SK-N-SH treated with all-trans-retinoic acid at 6 μM for 48 hours (cell line): Measurements from ENCODE around the gene LIMCH1.

Experiments used
- ATAC-seq: fragments of 200-7000 bp; cut with Tn5 transposase; 3 replicates; pipeline ENCODE4 v1.9.1; 2020; ENCODE audit warnings: mild to moderate bottlenecking, moderate library complexity
- ARNTL ChIP-seq: fragments of 450-650 bp; formaldehyde crosslinking; IDR thresholded peaks from 2 replicates; pipeline ENCODE4 v1.5.0; 2020; ENCODE audit warnings: low read depth, mild to moderate bottlenecking, moderate library complexity, borderline replicate concordance
- BACH2 ChIP-seq: fragments of 250-450 bp; sonication (Bioruptor Pico); IDR thresholded peaks from 2 replicates; pipeline ENCODE4 v1.9.0; 2021; ENCODE audit warnings: mild to moderate bottlenecking, borderline replicate concordance
- CSDC2 ChIP-seq: fragments of 250-450 bp; sonication (Bioruptor Pico); IDR thresholded peaks from 2 replicates; pipeline ENCODE4 v1.5.0; 2020; ENCODE audit warnings: mild to moderate bottlenecking, moderate library complexity
- ESRRG ChIP-seq: fragments of 250-450 bp; sonication (Bioruptor Pico); IDR thresholded peaks from 2 replicates; pipeline ENCODE4 v1.6.1; 2021; ENCODE audit warnings: mild to moderate bottlenecking
- GLIS3 ChIP-seq: fragments of 250-450 bp; sonication (Bioruptor Pico); IDR thresholded peaks from 2 replicates; pipeline ENCODE4 v1.5.0; 2020; ENCODE audit warnings: mild to moderate bottlenecking, moderate library complexity
- ISL1 ChIP-seq: fragments of 250-450 bp; sonication (Bioruptor Pico); IDR thresholded peaks from 2 replicates; pipeline ENCODE4 v2.1.2; 2022; ENCODE audit warnings: mild to moderate bottlenecking, moderate library complexity
- PATZ1 ChIP-seq: fragments of 250-450 bp; sonication (Bioruptor Pico); IDR thresholded peaks from 2 replicates; pipeline ENCODE4 v1.8.0; 2020; ENCODE audit warnings: mild to moderate bottlenecking, moderate library complexity, borderline replicate concordance
- PPARA ChIP-seq: fragments of 250-450 bp; sonication (Bioruptor Pico); IDR thresholded peaks from 2 replicates; pipeline ENCODE4 v1.5.0; 2020; ENCODE audit warnings: mild to moderate bottlenecking, borderline replicate concordance
- RARB ChIP-seq: fragments of 250-450 bp; sonication (Bioruptor Pico); IDR thresholded peaks from 2 replicates; pipeline ENCODE4 v1.8.0; 2021; ENCODE audit warnings: mild to moderate bottlenecking, moderate library complexity
- SNAI2 ChIP-seq: fragments of 250-450 bp; sonication (Bioruptor Pico); IDR thresholded peaks from 2 replicates; pipeline ENCODE4 v1.5.0; 2020; ENCODE audit warnings: mild to moderate bottlenecking, moderate library complexity
- TOX ChIP-seq: fragments of 250-450 bp; sonication (Bioruptor Pico); IDR thresholded peaks from 2 replicates; pipeline ENCODE4 v1.8.0; 2021; ENCODE audit warnings: mild to moderate bottlenecking, moderate library complexity, borderline replicate concordance
- ZC3H10 ChIP-seq: fragments of 250-450 bp; sonication (Bioruptor Pico); IDR thresholded peaks from 2 replicates; pipeline ENCODE4 v1.5.1; 2021; ENCODE audit warnings: mild to moderate bottlenecking, moderate library complexity
- ZFP3 ChIP-seq: fragments of 250-450 bp; sonication (Bioruptor Pico); IDR thresholded peaks from 2 replicates; pipeline ENCODE4 v1.5.0; 2020; ENCODE audit warnings: mild to moderate bottlenecking, moderate library complexity
- ZFP30 ChIP-seq: fragments of 450-650 bp; formaldehyde crosslinking; IDR thresholded peaks from 2 replicates; pipeline ENCODE4 v1.5.0; 2022; ENCODE audit warnings: mild to moderate bottlenecking, moderate library complexity
- ZNF565 ChIP-seq: fragments of 450-650 bp; formaldehyde crosslinking; conservative IDR thresholded peaks from 2 replicates; pipeline ENCODE4 v1.5.0; 2020; ENCODE audit warnings: low read depth, mild to moderate bottlenecking, moderate library complexity
- ZNF70 ChIP-seq: fragments of 450-650 bp; formaldehyde crosslinking; IDR thresholded peaks from 2 replicates; pipeline ENCODE4 v1.5.0; 2020; ENCODE audit warnings: mild to moderate bottlenecking, moderate library complexity
- ZNF8 ChIP-seq: fragments of 450-650 bp; formaldehyde crosslinking; IDR thresholded peaks from 2 replicates; pipeline ENCODE4 v1.5.0; 2020; ENCODE audit warnings: mild to moderate bottlenecking, moderate library complexity
- TF ChIP-seq, protein P1 (sequence below): fragments of 250-450 bp; sonication (Bioruptor Pico); IDR thresholded peaks from 2 replicates; pipeline ENCODE4 v1.5.1; 2021; ENCODE audit warnings: mild to moderate bottlenecking, moderate library complexity
- TF ChIP-seq, protein P2 (sequence below): fragments of 250-450 bp; sonication (Bioruptor Pico); IDR thresholded peaks from 2 replicates; pipeline ENCODE4 v1.8.0; 2021; ENCODE audit warnings: low read depth, mild to moderate bottlenecking, moderate library complexity, borderline replicate concordance
- TF ChIP-seq, protein P3 (sequence below): fragments of 250-450 bp; sonication (Bioruptor Pico); IDR thresholded peaks from 2 replicates; pipeline ENCODE4 v1.5.0; 2020; ENCODE audit warnings: mild to moderate bottlenecking, moderate library complexity
- TF ChIP-seq, protein P4 (sequence below): fragments of 250-450 bp; sonication (Bioruptor Pico); IDR thresholded peaks from 2 replicates; pipeline ENCODE4 v1.5.1; 2020; ENCODE audit warnings: low read depth, mild to moderate bottlenecking, moderate library complexity

Gene LIMCH1

GRCh38 chr4:41656572-41657520 lies 118.9 kb downstream of the LIMCH1 start:
- TF ChIP-seq ESRRG (CRISPR knock-in tag) (no peak), CSDC2 (CRISPR knock-in tag) (no peak), GLIS3 (no peak), ARNTL (CRISPR knock-in tag) (no peak), TOX (CRISPR knock-in tag) (no peak), ZNF565 (CRISPR knock-in tag) (no peak), ZNF8 (no peak), ZC3H10 (CRISPR knock-in tag) (no peak), ZFP30 (CRISPR knock-in tag) (no peak), SNAI2 (CRISPR knock-in tag) (no peak), ISL1 (CRISPR knock-in tag) (no peak)
- TF ChIP-seq, protein P1, sequence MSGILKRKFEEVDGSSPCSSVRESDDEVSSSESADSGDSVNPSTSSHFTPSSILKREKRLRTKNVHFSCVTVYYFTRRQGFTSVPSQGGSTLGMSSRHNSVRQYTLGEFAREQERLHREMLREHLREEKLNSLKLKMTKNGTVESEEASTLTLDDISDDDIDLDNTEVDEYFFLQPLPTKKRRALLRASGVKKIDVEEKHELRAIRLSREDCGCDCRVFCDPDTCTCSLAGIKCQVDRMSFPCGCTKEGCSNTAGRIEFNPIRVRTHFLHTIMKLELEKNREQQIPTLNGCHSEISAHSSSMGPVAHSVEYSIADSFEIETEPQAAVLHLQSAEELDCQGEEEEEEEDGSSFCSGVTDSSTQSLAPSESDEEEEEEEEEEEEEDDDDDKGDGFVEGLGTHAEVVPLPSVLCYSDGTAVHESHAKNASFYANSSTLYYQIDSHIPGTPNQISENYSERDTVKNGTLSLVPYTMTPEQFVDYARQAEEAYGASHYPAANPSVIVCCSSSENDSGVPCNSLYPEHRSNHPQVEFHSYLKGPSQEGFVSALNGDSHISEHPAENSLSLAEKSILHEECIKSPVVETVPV (CRISPR knock-in tag) = no peak
- TF ChIP-seq, protein P2, sequence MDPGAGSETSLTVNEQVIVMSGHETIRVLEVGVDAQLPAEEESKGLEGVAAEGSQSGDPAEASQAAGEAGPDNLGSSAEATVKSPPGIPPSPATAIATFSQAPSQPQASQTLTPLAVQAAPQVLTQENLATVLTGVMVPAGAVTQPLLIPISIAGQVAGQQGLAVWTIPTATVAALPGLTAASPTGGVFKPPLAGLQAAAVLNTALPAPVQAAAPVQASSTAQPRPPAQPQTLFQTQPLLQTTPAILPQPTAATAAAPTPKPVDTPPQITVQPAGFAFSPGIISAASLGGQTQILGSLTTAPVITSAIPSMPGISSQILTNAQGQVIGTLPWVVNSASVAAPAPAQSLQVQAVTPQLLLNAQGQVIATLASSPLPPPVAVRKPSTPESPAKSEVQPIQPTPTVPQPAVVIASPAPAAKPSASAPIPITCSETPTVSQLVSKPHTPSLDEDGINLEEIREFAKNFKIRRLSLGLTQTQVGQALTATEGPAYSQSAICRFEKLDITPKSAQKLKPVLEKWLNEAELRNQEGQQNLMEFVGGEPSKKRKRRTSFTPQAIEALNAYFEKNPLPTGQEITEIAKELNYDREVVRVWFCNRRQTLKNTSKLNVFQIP (CRISPR knock-in tag) = no peak
- TF ChIP-seq, protein P3, sequence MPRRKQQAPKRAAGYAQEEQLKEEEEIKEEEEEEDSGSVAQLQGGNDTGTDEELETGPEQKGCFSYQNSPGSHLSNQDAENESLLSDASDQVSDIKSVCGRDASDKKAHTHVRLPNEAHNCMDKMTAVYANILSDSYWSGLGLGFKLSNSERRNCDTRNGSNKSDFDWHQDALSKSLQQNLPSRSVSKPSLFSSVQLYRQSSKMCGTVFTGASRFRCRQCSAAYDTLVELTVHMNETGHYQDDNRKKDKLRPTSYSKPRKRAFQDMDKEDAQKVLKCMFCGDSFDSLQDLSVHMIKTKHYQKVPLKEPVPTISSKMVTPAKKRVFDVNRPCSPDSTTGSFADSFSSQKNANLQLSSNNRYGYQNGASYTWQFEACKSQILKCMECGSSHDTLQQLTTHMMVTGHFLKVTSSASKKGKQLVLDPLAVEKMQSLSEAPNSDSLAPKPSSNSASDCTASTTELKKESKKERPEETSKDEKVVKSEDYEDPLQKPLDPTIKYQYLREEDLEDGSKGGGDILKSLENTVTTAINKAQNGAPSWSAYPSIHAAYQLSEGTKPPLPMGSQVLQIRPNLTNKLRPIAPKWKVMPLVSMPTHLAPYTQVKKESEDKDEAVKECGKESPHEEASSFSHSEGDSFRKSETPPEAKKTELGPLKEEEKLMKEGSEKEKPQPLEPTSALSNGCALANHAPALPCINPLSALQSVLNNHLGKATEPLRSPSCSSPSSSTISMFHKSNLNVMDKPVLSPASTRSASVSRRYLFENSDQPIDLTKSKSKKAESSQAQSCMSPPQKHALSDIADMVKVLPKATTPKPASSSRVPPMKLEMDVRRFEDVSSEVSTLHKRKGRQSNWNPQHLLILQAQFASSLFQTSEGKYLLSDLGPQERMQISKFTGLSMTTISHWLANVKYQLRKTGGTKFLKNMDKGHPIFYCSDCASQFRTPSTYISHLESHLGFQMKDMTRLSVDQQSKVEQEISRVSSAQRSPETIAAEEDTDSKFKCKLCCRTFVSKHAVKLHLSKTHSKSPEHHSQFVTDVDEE (CRISPR knock-in tag) = no peak
- no peak for ATAC-seq

DNA sequence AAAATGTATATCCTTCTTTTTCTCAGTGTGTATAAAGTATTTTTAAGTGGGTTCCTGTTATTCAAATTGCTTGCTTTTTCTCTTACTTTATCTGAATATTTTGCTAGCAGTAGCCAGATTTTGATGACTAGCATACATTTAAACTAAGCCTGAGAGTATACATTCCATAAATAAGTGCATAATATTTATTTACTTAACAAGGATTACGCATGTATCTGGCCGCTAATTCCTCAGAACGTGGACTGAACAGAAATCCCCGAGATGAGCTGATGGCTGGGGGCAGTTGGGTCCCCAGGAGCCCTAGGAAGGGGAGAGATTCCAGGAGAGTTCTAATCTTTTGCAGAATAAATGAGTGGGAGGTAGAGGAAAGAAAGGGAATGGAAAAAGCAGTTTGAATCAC lies 119.6 kb downstream of the LIMCH1 start:
- no peak for TF ChIP-seq BACH2
- TF ChIP-seq ZNF70 (CRISPR knock-in tag) = no peak
- TF ChIP-seq CSDC2 (CRISPR knock-in tag) = no peak
- ATAC-seq = no peak

DNA sequence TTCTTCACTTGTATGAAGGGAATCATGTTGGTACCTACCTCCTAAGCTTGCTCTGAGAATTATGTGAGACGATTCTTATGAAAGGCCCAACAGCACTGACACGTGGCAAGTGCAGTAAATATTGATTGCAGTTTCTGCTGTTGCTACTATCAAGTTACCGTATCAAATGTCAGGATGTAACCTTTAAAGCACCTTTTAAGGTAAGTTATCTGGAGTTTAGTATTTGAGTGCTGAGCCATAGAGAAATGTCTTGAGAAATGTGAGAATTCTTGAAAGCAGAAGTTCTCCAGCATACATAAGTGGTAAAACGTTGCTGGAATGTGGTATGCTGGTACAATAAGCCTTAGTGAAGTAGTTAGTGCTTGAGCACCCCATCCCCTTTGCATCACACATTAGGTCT lies 120.2 kb downstream of the LIMCH1 start:
- ATAC-seq = no peak
- TF ChIP-seq TOX (CRISPR knock-in tag) (no peak), BACH2 (no peak), ZFP3 (CRISPR knock-in tag) (no peak), RARB (no peak), ZC3H10 (CRISPR knock-in tag) (no peak), ZNF565 (CRISPR knock-in tag) (no peak), PPARA (CRISPR knock-in tag) (no peak), ARNTL (CRISPR knock-in tag) (no peak), ZNF8 (no peak), PATZ1 (no peak), GLIS3 (no peak)
- TF ChIP-seq, protein P4, sequence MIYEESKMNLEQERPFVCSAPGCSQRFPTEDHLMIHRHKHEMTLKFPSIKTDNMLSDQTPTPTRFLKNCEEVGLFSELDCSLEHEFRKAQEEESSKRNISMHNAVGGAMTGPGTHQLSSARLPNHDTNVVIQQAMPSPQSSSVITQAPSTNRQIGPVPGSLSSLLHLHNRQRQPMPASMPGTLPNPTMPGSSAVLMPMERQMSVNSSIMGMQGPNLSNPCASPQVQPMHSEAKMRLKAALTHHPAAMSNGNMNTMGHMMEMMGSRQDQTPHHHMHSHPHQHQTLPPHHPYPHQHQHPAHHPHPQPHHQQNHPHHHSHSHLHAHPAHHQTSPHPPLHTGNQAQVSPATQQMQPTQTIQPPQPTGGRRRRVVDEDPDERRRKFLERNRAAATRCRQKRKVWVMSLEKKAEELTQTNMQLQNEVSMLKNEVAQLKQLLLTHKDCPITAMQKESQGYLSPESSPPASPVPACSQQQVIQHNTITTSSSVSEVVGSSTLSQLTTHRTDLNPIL (CRISPR knock-in tag) = no peak
- TF ChIP-seq, protein P1 (CRISPR knock-in tag) = no peak
